NCI-H748 (cell line): ENCODE results near the gene SDCCAG8.

Experiments
- DNase-seq: peaks from one replicate; lab custom pipeline; 2025; ENCODE audit not compliant: unreplicated experiment; lab: John Stamatoyannopoulos, UW

Gene SDCCAG8

GRCh38 chr1:243416495-243416894 is 160.7 kb downstream of the SDCCAG8 start:
- no peak for DNase-seq

- DNase-seq = no peak
These were observed 164.4 kb downstream of the SDCCAG8 start for GRCh38 chr1:243420016-243420945.

- DNase-seq = peak; percentile 44
These were observed 165.3 kb downstream of the SDCCAG8 start for GRCh38 chr1:243420946-243421685.

- DNase-seq = peak; percentile 69
These were observed 165.9 kb downstream of the SDCCAG8 start for GRCh38 chr1:243421784-243422183.

- DNase-seq = peak; percentile 4
These were observed 166.5 kb downstream of the SDCCAG8 start for GRCh38 chr1:243422362-243422761.

- no peak for DNase-seq
These were observed 172.2 kb downstream of the SDCCAG8 start for GRCh38 chr1:243428084-243428483.

- DNase-seq = no peak
These were observed 172.9 kb downstream of the SDCCAG8 start for GRCh38 chr1:243428617-243429342.

GRCh38 chr1:243431591-243431990 is 175.8 kb downstream of the SDCCAG8 start:
- DNase-seq = no peak

GRCh38 chr1:243432136-243432535 is 176.3 kb downstream of the SDCCAG8 start:
- no peak for DNase-seq

- peak; percentile 57 for DNase-seq
These were observed 178.0 kb downstream of the SDCCAG8 start for GRCh38 chr1:243433737-243434370.

- DNase-seq = peak; percentile 6
These were observed 178.8 kb downstream of the SDCCAG8 start for GRCh38 chr1:243434594-243434993.

GRCh38 chr1:243435836-243436235 is 180.0 kb downstream of the SDCCAG8 start:
- DNase-seq = no peak

- no peak for DNase-seq
These were observed 182.3 kb downstream of the SDCCAG8 start for GRCh38 chr1:243438146-243438545.

GRCh38 chr1:243438815-243439214 is 183.0 kb downstream of the SDCCAG8 start:
- DNase-seq = no peak

- DNase-seq = no peak
These were observed 184.6 kb downstream of the SDCCAG8 start for GRCh38 chr1:243440406-243440805.

- DNase-seq = no peak
These were observed 185.8 kb downstream of the SDCCAG8 start for GRCh38 chr1:243441601-243442000.

GRCh38 chr1:243443557-243443956 is 187.7 kb downstream of the SDCCAG8 start:
- DNase-seq = no peak

GRCh38 chr1:243447347-243447746 is 191.5 kb downstream of the SDCCAG8 start:
- DNase-seq = no peak

GRCh38 chr1:243447844-243448243 is 192.0 kb downstream of the SDCCAG8 start:
- DNase-seq = no peak

- DNase-seq = no peak
These were observed 193.5 kb downstream of the SDCCAG8 start for GRCh38 chr1:243449373-243449772.

GRCh38 chr1:243452092-243452491 is 196.3 kb downstream of the SDCCAG8 start:
- no peak for DNase-seq
